Hepatocyte (in vitro differentiated cells): Measurements from ENCODE around the gene FRAS1. TPM values are rescaled to one million over a fixed set of nuclear protein-coding genes. Genes with fewer than 3 reads are reported as not detected.

Experiments used
- DNase-seq: peaks from one replicate; pipeline ENCODE4 v3.0.0-alpha.2; 2016; ENCODE audit warnings: low spot score
- H2AFZ ChIP-seq: fragments of 200-600 bp; sonication (generic); 2 replicates; pipeline ENCODE4 v1.6.0; 2016; ENCODE audit warnings: antibody characterized with exemption, mild to moderate bottlenecking
- H3K27ac ChIP-seq: fragments of 200-600 bp; sonication (generic); 2 replicates; pipeline ENCODE4 v1.5.1; 2016; ENCODE audit warnings: mild to moderate bottlenecking
- H3K27me3 ChIP-seq: fragments of 200-600 bp; sonication (generic); 2 replicates; pipeline ENCODE4 v1.6.1; 2016
- H3K36me3 ChIP-seq: fragments of 200-600 bp; sonication (generic); replicated peaks from 2 replicates; pipeline ENCODE4 v1.5.1; 2016; ENCODE audit warnings: low read depth; ENCODE audit not compliant: insufficient read depth
- H3K4me1 ChIP-seq: fragments of 200-600 bp; sonication (generic); 2 replicates; pipeline ENCODE4 v1.5.1; 2016; ENCODE audit warnings: mild to moderate bottlenecking, moderate library complexity; ENCODE audit not compliant: insufficient read depth
- H3K4me2 ChIP-seq: fragments of 200-600 bp; sonication (generic); 2 replicates; pipeline ENCODE4 v1.6.0; 2016
- H3K4me3 ChIP-seq: fragments of 200-600 bp; sonication (generic); 2 replicates; pipeline ENCODE4 v1.5.1; 2016; ENCODE audit warnings: mild to moderate bottlenecking
- H3K79me2 ChIP-seq: fragments of 200-600 bp; sonication (generic); 2 replicates; pipeline ENCODE4 v1.6.0; 2017; ENCODE audit warnings: mild to moderate bottlenecking
- H3K9me2 ChIP-seq: fragments of 200-600 bp; sonication (generic); replicated peaks from 2 replicates; pipeline ENCODE4 v1.6.0; 2017; ENCODE audit warnings: mild to moderate bottlenecking; ENCODE audit not compliant: insufficient read depth
- H3K9me3 ChIP-seq: fragments of 200-600 bp; sonication (generic); 2 replicates; pipeline ENCODE4 v1.5.1; 2016; ENCODE audit warnings: low read depth, mild to moderate bottlenecking
- H4K20me1 ChIP-seq: fragments of 200-600 bp; sonication (generic); 2 replicates; pipeline ENCODE4 v1.6.0; 2016; ENCODE audit warnings: mild to moderate bottlenecking; ENCODE audit not compliant: insufficient read depth, poor library complexity, severe bottlenecking
- CTCF ChIP-seq: fragments of 200-600 bp; sonication (generic); IDR thresholded peaks from 2 replicates; pipeline ENCODE4 v1.5.1; 2016; ENCODE audit warnings: antibody characterized with exemption, mild to moderate bottlenecking; ENCODE audit not compliant: poor library complexity
- EZH2 ChIP-seq: fragments of 200-600 bp; sonication (generic); IDR thresholded peaks from 2 replicates; pipeline ENCODE4 v1.6.1; 2016; ENCODE audit warnings: antibody characterized with exemption, mild to moderate bottlenecking, borderline replicate concordance
- EZH2phosphoT487 ChIP-seq: fragments of 200-600 bp; sonication (generic); IDR thresholded peaks from one replicate; pipeline ENCODE4 v1.6.1; 2018; ENCODE audit warnings: antibody characterized with exemption, mild to moderate bottlenecking, low read depth, moderate library complexity; ENCODE audit not compliant: unreplicated experiment, severe bottlenecking
- WGBS: methylation state at CpG from one replicate; pipeline ENCODE4 v1.1.6; 2016; ENCODE audit warnings: low lambda C conversion rate; ENCODE audit errors: missing lambda C conversion rate; 5-methylcytosine and 5-hydroxymethylcytosine counted together
- polyA plus RNA-seq: library from polyadenylated mRNA; unstranded; fragments of >200 nt; fragmentation: Nextera tagmentation; extraction: Ambion mirVana; gene quantifications from 2 replicates; pipeline ENCODE4 v1.2.1, GENCODE V29; 2016
- total RNA-seq: library from RNA; depleted of rRNA; stranded (reverse); fragments of >200 nt; gene quantifications from 2 replicates; pipeline ENCODE4 v1.2.3, GENCODE V29; 2014

The FRAS1 gene
- total and polyA plus RNA-seq, 2 experiments from 2014 or later = 9.3 to 38.5 TPM

DNA sequence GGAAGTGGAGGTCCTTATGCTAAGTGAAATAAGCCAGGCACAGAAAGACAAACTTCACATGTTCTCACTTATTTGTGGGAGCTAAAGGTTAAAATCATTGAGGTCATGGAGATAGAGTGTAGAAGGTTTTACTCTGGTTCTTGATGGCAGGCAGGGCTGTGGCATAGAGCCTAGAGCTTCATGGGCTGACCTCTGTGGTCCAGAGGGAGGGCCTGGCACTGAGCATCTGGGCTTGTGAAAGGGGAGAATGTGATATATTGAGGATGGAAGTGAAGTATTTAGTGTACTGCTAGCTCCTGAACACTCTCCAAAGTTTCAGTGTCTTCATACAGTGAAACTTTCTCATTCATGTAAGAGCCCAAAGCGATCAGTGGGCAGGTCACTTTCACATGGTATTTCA, 423.2 kb downstream of the FRAS1 start:
- Histone ChIP-seq H4K20me1 (no peaks in the 10 kb centered on the region), H3K27me3 (no peaks in the 10 kb centered on the region), H3K9me2 (no peaks in the 10 kb centered on the region), H3K79me2 (no peaks in the 10 kb centered on the region), H3K9me3 (no peaks in the 10 kb centered on the region), H3K27ac (no peak overlapping the region), H2AFZ (no peak overlapping the region), H3K4me2 (no peak overlapping the region), H3K4me3 (no peak overlapping the region), H3K36me3 (no peaks in the 10 kb centered on the region), H3K4me1 (peaks cover 6% of the 10 kb centered on the region)
- DNase-seq = no peak
- TF ChIP-seq CTCF (no peak), EZH2phosphoT487 (no peak), EZH2 (no peak)
- WGBS = 100% methylated on average over 1 of the region's 1 CpG

DNA sequence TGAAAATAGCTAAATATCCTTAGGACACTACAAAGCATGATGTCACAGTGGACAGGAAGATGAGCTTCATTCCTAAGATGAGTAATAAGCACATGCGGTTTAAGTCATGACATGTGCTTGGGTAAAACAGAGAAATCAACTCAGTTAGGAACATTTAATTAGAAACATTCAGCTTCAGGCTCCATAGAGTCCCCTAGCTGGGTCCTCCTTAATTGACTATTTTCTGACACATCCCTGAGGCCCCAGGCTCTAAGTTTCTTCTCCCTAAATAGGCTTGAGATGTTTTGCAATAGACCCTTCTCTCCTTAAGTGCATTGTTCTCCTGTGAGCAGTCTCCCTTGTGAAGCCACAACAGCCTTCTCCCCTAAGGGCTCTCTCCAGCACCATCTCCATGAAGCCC, 424.1 kb downstream of the FRAS1 start:
- WGBS = 77% methylated on average over 1 of the region's 1 CpG
- Histone ChIP-seq H3K4me2 (no peak overlapping the region), H3K36me3 (no peaks in the 10 kb centered on the region), H3K4me1 (peaks cover 6% of the 10 kb centered on the region), H3K9me3 (no peaks in the 10 kb centered on the region), H3K4me3 (no peak overlapping the region), H3K9me2 (no peaks in the 10 kb centered on the region), H3K27ac (no peak overlapping the region), H3K27me3 (no peaks in the 10 kb centered on the region), H3K79me2 (no peaks in the 10 kb centered on the region), H4K20me1 (no peaks in the 10 kb centered on the region), H2AFZ (no peak overlapping the region)
- TF ChIP-seq EZH2 (no peak), CTCF (no peak), EZH2phosphoT487 (no peak)
- DNase-seq = no peak

- no peak overlapping the region for H3K27ac ChIP-seq
- no peaks in the 10 kb centered on the region for H3K9me2 ChIP-seq
- WGBS = 91% methylated on average over 4 of the region's 4 CpGs
- DNase-seq = no peak
- H3K36me3 ChIP-seq = no peaks in the 10 kb centered on the region
- no peaks in the 10 kb centered on the region for H3K27me3 ChIP-seq
- TF ChIP-seq EZH2phosphoT487 (no peak), CTCF (no peak), EZH2 (no peak)
- no peak overlapping the region for H2AFZ ChIP-seq
- no peaks in the 10 kb centered on the region for H4K20me1 ChIP-seq
- H3K4me1 ChIP-seq = peaks cover 6% of the 10 kb centered on the region
- H3K4me2 ChIP-seq = no peak overlapping the region
- no peaks in the 10 kb centered on the region for H3K79me2 ChIP-seq
- H3K4me3 ChIP-seq = no peak overlapping the region
- H3K9me3 ChIP-seq = no peaks in the 10 kb centered on the region
Measured at GRCh38 chr4:78482281-78482680, 425.2 kb downstream of the FRAS1 start.

- no peak overlapping the region for H3K27ac ChIP-seq
- H4K20me1 ChIP-seq = no peaks in the 10 kb centered on the region
- DNase-seq = no peak
- no peaks in the 10 kb centered on the region for H3K9me2 ChIP-seq
- H3K9me3 ChIP-seq = no peaks in the 10 kb centered on the region
- H3K27me3 ChIP-seq = no peaks in the 10 kb centered on the region
- no peaks in the 10 kb centered on the region for H3K79me2 ChIP-seq
- 82% methylated on average over 2 of the region's 2 CpGs for WGBS
- no peaks in the 10 kb centered on the region for H3K36me3 ChIP-seq
- H2AFZ ChIP-seq = no peak overlapping the region
- no peak overlapping the region for H3K4me2 ChIP-seq
- peaks cover 6% of the 10 kb centered on the region for H3K4me1 ChIP-seq
- TF ChIP-seq EZH2phosphoT487 (no peak), CTCF (no peak), EZH2 (no peak)
- no peak overlapping the region for H3K4me3 ChIP-seq
Measured at GRCh38 chr4:78483811-78484210, 426.7 kb downstream of the FRAS1 start.
